NCI-H748 treated with DMSO at 0.1 percent for 48 hours (cell line): ENCODE results near the gene SNX21.
"Not testable (repeated sequence)": the region's sequence is repeated elsewhere in the genome, so short reads cannot be mapped to it uniquely, and the experiment has no call there.

Source experiments
- DNase-seq: peaks from one replicate; lab custom pipeline; 2025; lab: John Stamatoyannopoulos, UW

SNX21 gene

DNA sequence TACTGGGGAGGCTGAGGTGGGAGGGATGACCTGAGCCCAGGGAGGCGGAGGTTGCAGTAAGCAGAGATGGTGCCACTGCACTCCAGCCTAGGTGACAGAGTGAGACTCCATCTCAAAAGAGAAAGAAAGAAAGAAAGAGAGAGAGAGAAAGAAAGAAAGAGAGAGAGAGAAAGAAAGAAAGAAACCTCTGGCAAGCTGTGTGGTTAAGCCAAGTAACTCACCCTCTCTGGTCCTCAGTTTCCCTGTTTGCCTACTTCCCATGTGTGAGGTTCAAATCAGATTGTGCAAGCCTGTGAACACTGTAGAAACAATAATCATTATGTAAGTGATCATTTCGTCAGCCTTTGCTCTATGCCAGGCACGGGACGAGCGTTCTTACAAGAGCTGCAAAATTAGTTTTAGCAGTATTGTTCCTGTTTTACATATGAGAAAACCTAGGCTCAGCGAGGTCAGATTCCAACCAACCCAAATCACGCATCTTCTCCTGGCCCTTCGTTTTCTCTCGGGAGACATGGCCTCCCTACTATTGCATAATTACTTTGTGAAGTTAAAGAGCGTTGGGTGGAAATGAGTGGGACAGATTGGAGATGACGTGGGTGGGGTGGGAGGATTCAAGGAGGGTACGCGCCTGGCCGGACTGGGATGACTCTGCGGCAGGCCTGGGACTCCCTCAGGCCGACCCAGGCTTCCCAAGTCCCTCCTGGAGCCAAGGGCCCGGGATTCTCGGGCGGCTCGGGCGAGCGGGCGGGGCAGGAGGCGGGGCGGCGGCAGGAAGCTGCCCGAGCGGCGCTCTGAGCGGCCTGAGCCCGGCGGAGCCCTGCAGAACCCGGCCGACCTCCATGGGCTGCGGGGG, at the start of gene SNX21:
Gene SNX21, plus strand, starts transcription at position 770 of the 853 bp plus-strand sequence. CDS start 121 bp downstream, outside the sequence.
- no peak for DNase-seq

DNA sequence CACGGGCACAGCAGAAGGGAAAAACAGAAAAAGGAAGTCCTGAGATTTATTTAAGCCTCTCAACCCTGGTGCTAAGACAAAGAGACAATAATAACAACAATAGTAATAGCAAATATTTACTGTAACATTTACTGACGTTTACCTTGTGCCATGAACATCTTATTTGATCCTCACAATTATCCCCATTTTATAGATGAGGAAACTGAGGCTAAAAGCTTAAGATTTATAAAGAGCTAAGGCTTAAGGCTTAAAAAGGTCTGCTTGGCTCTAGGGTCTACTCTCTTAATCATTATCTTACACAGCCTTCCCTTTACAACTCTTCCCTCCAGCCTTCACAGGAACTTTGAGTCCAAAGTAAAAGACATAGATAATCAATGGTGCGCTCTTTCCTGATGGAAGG, 45.2 kb upstream of the SNX21 start:
- no peak for DNase-seq

GRCh38 chr20:45792317-45793118, 41.1 kb upstream of the SNX21 start:
- no peak for DNase-seq

- no peak for DNase-seq
These were observed 37.1 kb upstream of the SNX21 start for GRCh38 chr20:45796337-45797065.

DNA sequence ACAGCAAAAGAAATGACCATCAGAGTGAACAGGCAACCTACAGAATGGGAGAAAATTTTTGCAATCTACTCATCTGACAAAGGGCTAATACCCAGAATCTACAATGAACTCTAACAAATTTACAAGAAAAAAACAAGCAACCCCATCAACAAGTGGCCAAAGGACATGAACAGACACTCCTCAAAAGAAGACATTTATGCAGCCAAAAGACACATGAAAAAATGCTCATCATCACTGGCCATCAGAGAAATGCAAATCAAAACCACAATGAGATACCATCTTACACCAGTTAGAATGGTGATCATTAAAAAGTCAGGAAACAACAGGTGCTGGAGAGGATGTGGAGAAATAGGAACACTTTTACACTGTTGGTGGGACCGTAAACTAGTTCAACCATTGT, 36.1 kb upstream of the SNX21 start:
- DNase-seq = not testable (repeated sequence)

- not testable (repeated sequence) for DNase-seq
These were observed 35.6 kb upstream of the SNX21 start for GRCh38 chr20:45797955-45798354.

DNA sequence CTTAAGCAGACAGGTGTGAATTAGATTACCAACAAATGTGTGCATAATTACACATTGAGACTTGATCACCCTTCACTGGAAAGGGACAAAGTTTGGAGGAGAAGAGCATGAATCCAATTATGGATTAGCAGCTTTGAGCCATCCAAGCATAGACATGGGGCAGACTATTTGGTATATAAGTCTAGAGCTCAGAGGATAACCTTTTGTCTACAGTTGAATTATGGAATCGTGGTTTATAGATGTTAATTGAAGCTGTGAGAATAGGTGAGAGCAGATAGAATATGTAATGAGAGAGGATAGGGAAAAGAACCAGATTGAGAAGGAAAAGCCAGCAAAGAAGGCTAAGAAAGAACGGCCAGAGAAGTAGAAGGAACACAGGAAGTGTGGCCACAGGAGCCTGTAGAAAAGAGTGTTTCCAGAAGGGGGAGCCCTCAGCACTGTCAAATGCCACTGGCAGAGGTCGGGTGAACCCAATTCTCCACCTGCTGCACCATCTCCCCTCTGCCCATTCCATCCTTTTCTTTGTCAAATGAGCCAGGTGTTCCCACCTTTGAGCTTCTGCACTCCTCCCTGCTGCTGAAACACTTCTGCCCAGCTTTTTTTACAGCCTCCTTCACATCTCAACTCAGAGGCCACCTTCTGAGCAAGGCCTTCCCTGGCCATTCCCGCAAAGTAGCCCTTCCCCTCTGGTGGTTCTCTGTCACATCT, 34.5 kb upstream of the SNX21 start:
- DNase-seq = peak; percentile 11

GRCh38 chr20:45801851-45802250, 31.7 kb upstream of the SNX21 start:
- DNase-seq = no peak

DNA sequence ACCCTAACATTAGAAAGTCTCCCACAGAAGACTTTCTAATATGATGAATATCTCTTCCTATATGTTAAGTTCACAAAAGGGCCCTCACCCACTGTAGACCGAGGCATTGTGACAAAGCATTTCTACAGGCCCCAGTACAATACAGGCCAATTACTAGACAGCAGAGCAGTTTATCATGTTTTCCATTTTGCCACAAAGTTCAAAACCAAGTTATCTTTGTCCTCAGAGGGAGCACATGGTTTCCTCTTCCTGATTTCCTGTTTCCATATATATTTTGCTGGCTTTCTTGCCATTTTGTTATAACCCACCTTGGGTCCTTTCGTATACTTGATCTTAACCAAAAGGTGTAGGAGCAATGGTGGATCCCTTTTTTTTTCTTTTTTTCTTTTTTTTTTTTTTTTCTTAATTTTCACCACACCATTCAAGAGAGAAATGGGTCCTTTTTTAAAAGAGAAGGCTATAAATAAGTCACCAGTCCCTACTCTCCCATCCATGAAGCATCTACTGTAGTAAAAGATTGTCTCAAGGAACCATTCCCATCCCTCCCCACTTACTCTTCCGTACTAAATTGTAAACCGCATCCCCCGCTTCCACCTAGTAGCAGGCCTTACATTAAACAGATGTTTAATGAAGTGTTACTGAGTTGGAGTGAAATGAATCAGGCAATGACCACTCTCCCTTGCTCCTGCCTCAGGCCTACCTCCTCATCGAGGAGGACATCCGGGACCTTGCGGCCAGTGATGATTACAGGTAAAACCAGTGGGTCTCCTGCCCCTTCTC, 23.2 kb upstream of the SNX21 start:
- DNase-seq = no peak

DNA sequence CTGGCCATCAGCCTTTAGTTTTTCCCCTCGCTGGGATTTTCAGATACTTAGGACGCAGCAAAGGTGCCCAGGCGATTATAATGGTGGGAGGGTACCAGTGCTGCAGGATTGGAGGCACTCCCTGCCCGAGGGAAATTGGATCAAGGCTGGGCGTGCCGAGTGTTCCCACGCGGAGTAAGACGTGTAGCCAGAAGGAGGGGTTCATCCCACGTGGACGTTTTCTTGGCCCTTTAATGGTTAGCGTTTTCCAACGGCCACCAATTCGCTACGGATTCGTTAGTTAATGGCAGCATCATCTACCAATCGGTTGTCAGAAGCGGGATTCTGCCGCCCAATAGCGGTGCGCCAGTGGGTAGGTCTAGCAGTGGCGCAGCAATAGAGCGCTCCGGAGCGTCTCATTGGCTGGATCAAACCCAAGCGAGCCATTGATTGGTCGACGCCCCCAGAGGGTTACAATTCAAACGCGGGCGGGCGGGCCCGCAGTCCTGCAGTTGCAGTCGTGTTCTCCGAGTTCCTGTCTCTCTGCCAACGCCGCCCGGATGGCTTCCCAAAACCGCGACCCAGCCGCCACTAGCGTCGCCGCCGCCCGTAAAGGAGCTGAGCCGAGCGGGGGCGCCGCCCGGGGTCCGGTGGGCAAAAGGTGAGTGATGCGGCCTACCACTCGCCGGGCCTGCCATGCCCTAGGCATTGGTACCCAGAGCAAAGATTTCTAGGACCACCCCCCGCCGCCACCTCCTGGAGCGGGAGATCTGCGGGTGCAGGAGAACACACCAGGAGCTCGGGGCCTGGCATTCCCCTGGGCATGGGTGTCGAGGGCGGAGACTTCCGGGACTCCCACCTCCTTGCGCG, 21.2 kb upstream of the SNX21 start, which contains the start of gene UBE2C:
Gene UBE2C, plus strand, starts transcription at position 488 of the 849 bp plus-strand sequence. Its CDS starts 52 bp downstream, at position 540.
- DNase-seq = peak; percentile 88

GRCh38 chr20:45813006-45813340, 20.6 kb upstream of the SNX21 start:
- DNase-seq = no peak

DNA sequence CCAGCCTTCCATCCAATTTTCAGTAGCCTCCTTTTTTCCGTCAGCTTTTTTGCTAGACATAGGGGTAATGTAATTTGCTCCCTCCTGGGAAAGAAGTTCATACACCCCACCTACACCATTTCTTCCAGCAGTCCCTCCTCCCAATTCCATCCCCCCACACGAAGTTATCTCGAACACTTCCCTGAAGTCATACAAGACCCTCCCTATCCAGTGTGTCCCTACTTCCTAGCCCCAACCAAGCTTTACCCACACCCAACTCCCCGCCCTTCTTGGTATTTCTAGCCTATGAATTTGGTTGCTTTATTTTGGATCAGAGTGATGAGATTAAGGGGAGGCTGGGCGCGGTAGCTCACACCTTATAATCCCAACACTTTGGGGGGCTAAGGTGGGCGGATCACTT, 20.1 kb upstream of the SNX21 start:
- DNase-seq = no peak

- DNase-seq = no peak
These were observed 19.3 kb upstream of the SNX21 start for GRCh38 chr20:45814314-45814713.

GRCh38 chr20:45816951-45817350, 16.6 kb upstream of the SNX21 start:
- DNase-seq = no peak

GRCh38 chr20:45817376-45818194, 16.0 kb upstream of the SNX21 start:
- DNase-seq = no peak

- no peak for DNase-seq
These were observed 15.4 kb upstream of the SNX21 start for GRCh38 chr20:45818239-45818638.

DNA sequence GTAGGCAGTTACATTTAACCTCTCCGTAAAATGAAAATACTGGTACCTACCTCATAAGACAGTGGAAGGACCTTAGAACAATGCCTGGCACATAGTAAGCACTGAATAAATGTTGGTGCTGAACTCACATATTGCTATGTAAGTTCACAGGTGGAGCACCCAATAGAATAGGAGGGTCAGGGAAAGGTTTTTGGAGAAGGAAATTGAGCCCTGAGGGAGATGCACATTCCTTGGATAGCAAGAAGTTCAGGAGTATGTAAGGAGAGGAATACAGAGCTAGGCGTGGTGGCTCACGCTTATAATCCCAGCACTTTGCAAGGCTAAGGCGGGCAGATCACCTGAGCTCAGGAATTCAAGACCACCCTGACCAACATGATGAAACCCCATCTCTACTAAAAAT, 14.1 kb upstream of the SNX21 start:
- no peak for DNase-seq

GRCh38 chr20:45821947-45822346, 11.7 kb upstream of the SNX21 start:
- no peak for DNase-seq

- no peak for DNase-seq
These were observed 10.7 kb upstream of the SNX21 start for GRCh38 chr20:45822857-45823256.
